GM12874 (cell line): ENCODE results near the gene ESPNL.

Source experiments
- CTCF ChIP-seq: IDR thresholded peaks from 2 replicates; pipeline ENCODE4 v1.5.1; 2011; ENCODE audit warnings: low read depth, mild to moderate bottlenecking, control low read depth, low read length, moderate library complexity; ENCODE audit not compliant: insufficient read depth

The ESPNL gene

GRCh38 chr2:238164906-238165287 is 64.8 kb downstream of the ESPNL start:
- TF ChIP-seq CTCF, result no peak

DNA sequence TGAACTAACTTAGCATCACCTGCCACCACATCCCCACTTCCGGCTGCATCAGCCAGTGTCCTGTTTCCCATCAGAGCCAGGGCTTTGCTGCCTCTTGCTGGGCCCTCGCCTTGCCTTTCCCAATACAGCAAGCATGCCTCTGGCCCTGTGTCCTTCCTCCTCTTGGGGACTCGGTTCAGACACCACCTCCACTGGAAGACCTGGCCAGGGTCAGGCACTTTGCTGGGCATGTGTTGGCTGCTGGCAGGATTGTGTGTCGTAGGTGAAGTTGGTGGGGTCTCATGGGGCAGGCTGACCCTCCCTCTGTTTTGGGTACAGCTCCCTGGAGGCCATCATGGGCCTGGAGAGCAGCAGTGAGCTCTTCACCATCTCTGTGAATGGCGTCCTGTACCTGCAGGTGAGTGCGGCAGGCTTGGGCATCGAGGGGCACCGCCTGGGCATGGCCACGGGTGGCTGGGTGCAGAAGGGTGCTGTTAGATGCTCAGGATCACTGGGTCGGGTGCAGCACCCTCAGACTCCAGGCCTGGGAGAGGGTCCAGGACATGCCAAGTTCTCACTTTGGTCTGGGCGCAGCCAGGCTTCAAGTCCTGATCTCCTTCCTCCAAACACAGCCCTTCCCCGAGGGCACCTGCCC is 65.3 kb downstream of the ESPNL start:
- TF ChIP-seq CTCF, result no peak

GRCh38 chr2:238166391-238167343 is 66.5 kb downstream of the ESPNL start:
- no peak for TF ChIP-seq CTCF

DNA sequence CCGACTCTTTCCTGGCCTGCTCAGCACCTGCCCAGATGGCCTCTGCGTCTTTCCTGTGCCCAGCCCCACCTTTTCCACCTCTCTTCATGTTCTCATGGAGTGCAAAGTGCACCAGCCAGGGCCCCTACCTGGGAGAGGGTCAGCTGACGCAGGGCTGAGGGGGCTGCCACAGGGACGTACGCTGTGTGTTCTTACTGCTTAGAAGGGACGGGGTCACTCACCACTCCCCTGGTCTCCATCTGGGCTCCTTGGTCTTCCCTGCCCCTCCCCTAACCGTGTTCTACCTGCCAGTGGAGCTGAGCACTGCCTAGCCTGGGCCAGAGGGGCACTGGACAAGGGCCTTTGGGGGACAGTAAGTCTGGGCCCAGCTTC is 67.2 kb downstream of the ESPNL start:
- TF ChIP-seq CTCF, result no peak

GRCh38 chr2:238167761-238168160 is 67.6 kb downstream of the ESPNL start:
- no peak for TF ChIP-seq CTCF

- TF ChIP-seq CTCF, result no peak
Measured at GRCh38 chr2:238168196-238169047, 68.3 kb downstream of the ESPNL start.
